Astrocyte (in vitro differentiated cells and primary cell): ENCODE measurements around the gene SLC12A4. TPM values are rescaled to one million over a fixed set of nuclear protein-coding genes. Genes with fewer than 3 reads are reported as not detected.
"Not testable (repeated sequence)": the region's sequence is repeated elsewhere in the genome, so short reads cannot be mapped to it uniquely, and the experiment has no call there.

Experiments
- DNase-seq: peaks from one replicate; pipeline ENCODE4 v3.0.0-alpha.2; 2010; ENCODE audit warnings: low read depth
- FAIRE-seq: peaks from 2 replicates; lab custom pipeline; 2011; peaks lifted over from hg19 to GRCh38; lab: Jason Lieb, UNC
- H2AFZ ChIP-seq: 2 replicates; pipeline ENCODE4 v1.6.0; 2012; ENCODE audit warnings: low read depth, low read length, inconsistent platforms
- H3K27ac ChIP-seq: 2 replicates; pipeline ENCODE4 v1.5.1; 2011; ENCODE audit warnings: low read depth, low read length, inconsistent platforms
- H3K27me3 ChIP-seq: 2 replicates; pipeline ENCODE4 v1.6.0; 2011; ENCODE audit warnings: low read length, inconsistent platforms; ENCODE audit not compliant: insufficient read depth
- H3K36me3 ChIP-seq: 2 replicates; pipeline ENCODE4 v1.5.1; 2011; ENCODE audit warnings: low read length, inconsistent platforms; ENCODE audit not compliant: insufficient read depth
- H3K4me1 ChIP-seq: 2 replicates; pipeline ENCODE4 v1.5.1; 2011; ENCODE audit warnings: low read length, inconsistent platforms; ENCODE audit not compliant: insufficient read depth
- H3K4me2 ChIP-seq: 2 replicates; pipeline ENCODE4 v1.6.0; 2012; ENCODE audit warnings: low read length, inconsistent platforms
- H3K4me3 ChIP-seq: 2 replicates; pipeline ENCODE4 v1.5.1; 2011; ENCODE audit warnings: low read depth, mild to moderate bottlenecking, low read length, inconsistent platforms; ENCODE audit not compliant: insufficient read depth
- H3K79me2 ChIP-seq: 2 replicates; pipeline ENCODE4 v1.6.0; 2012; ENCODE audit warnings: mild to moderate bottlenecking, low read length, inconsistent platforms; ENCODE audit not compliant: insufficient read depth
- H3K9ac ChIP-seq: 2 replicates; pipeline ENCODE4 v1.6.0; 2012; ENCODE audit warnings: mild to moderate bottlenecking, low read length, inconsistent platforms
- H3K9me3 ChIP-seq: 2 replicates; pipeline ENCODE4 v1.5.1; 2012; ENCODE audit warnings: low read depth, mild to moderate bottlenecking, low read length, inconsistent platforms; ENCODE audit not compliant: insufficient read depth
- H4K20me1 ChIP-seq: 2 replicates; pipeline ENCODE4 v1.6.0; 2012; ENCODE audit warnings: low read length, inconsistent platforms; ENCODE audit not compliant: insufficient read depth
- H3K27ac Mint-ChIP-seq: one replicate; pipeline ENCODE4 v1.8.0; 2021; ENCODE audit warnings: mild to moderate bottlenecking, mixed read lengths; ENCODE audit not compliant: unreplicated experiment
- H3K27me3 Mint-ChIP-seq: one replicate; pipeline ENCODE4 v1.8.0; 2021; ENCODE audit warnings: low read depth, mixed read lengths; ENCODE audit not compliant: unreplicated experiment
- H3K36me3 Mint-ChIP-seq: one replicate; pipeline ENCODE4 v1.8.0; 2021; ENCODE audit warnings: low read depth, mixed read lengths; ENCODE audit not compliant: unreplicated experiment
- H3K4me1 Mint-ChIP-seq: one replicate; pipeline ENCODE4 v1.8.0; 2021; ENCODE audit warnings: low read depth, mixed read lengths; ENCODE audit not compliant: unreplicated experiment
- H3K4me3 Mint-ChIP-seq: one replicate; pipeline ENCODE4 v1.8.0; 2021; ENCODE audit warnings: mild to moderate bottlenecking, moderate library complexity, mixed read lengths; ENCODE audit not compliant: unreplicated experiment
- H3K9me3 Mint-ChIP-seq: one replicate; pipeline ENCODE4 v1.8.0; 2021; ENCODE audit warnings: mild to moderate bottlenecking, mixed read lengths; ENCODE audit not compliant: unreplicated experiment
- CTCF ChIP-seq: IDR thresholded peaks from 2 replicates; pipeline ENCODE4 v1.5.1; 2011; ENCODE audit warnings: low read depth, mild to moderate bottlenecking, inconsistent platforms, low read length, moderate library complexity; ENCODE audit not compliant: insufficient read depth
- EZH2 ChIP-seq: IDR thresholded peaks from 2 replicates; pipeline ENCODE4 v1.6.1; 2012; ENCODE audit warnings: mild to moderate bottlenecking, low read length, inconsistent platforms; ENCODE audit not compliant: insufficient read depth
- total RNA-seq: library from RNA; stranded (reverse); gene quantifications from 2 replicates; pipeline ENCODE4 v1.2.1, GENCODE V29; 2021

Gene SLC12A4
- total RNA-seq, 1 donor from 2014 or later: 118 TPM

GRCh38 chr16:67976205-67976604, 7.8 kb upstream of the SLC12A4 start:
- Mint-ChIP-seq H3K4me1 (no peaks in the 10 kb centered on the region), H3K4me3 (no peak overlapping the region), H3K36me3 (no peaks in the 10 kb centered on the region), H3K27me3 (peaks cover 27% of the 10 kb centered on the region), H3K9me3 (no peaks in the 10 kb centered on the region), H3K27ac (no peak overlapping the region)
- Histone ChIP-seq H3K79me2 (no peaks in the 10 kb centered on the region), H3K9ac (no peak overlapping the region), H3K9me3 (no peaks in the 10 kb centered on the region), H3K4me2 (no peak overlapping the region), H3K27ac (no peak overlapping the region), H4K20me1 (no peaks in the 10 kb centered on the region), H3K36me3 (no peaks in the 10 kb centered on the region), H3K4me3 (no peak overlapping the region), H3K27me3 (peaks cover 16% of the 10 kb centered on the region), H2AFZ (no peak overlapping the region), H3K4me1 (no peaks in the 10 kb centered on the region)
- no peak for TF ChIP-seq EZH2
- TF ChIP-seq CTCF: no peak
- FAIRE-seq: no peak
- DNase-seq: no peak

- H3K9ac ChIP-seq: no peak overlapping the region
- no peak overlapping the region for H3K4me2 ChIP-seq
- H3K4me3 Mint-ChIP-seq: no peak overlapping the region
- H4K20me1 ChIP-seq: no peaks in the 10 kb centered on the region
- DNase-seq (no peak), FAIRE-seq (no peak)
- no peaks in the 10 kb centered on the region for H3K79me2 ChIP-seq
- no peak for TF ChIP-seq CTCF
- TF ChIP-seq EZH2: no peak
- H3K27me3 Mint-ChIP-seq: peaks cover 25% of the 10 kb centered on the region
- no peaks in the 10 kb centered on the region for H3K4me1 ChIP-seq
- H2AFZ ChIP-seq: no peak overlapping the region
- H3K27ac Mint-ChIP-seq: no peak overlapping the region
- H3K36me3 Mint-ChIP-seq: no peaks in the 10 kb centered on the region
- H3K4me1 Mint-ChIP-seq: no peaks in the 10 kb centered on the region
- no peaks in the 10 kb centered on the region for H3K9me3 Mint-ChIP-seq
- no peak overlapping the region for H3K27ac ChIP-seq
- no peaks in the 10 kb centered on the region for H3K36me3 ChIP-seq
- no peak overlapping the region for H3K4me3 ChIP-seq
- H3K27me3 ChIP-seq: peaks cover 16% of the 10 kb centered on the region
- no peaks in the 10 kb centered on the region for H3K9me3 ChIP-seq
These were observed 7.1 kb upstream of the SLC12A4 start for GRCh38 chr16:67975321-67976105.

GRCh38 chr16:67972285-67972684, 3.8 kb upstream of the SLC12A4 start:
- not testable (repeated sequence) for H2AFZ ChIP-seq, H4K20me1 ChIP-seq, H3K4me3 Mint-ChIP-seq, H3K27ac Mint-ChIP-seq, H3K27ac ChIP-seq, FAIRE-seq, DNase-seq, H3K36me3 Mint-ChIP-seq, H3K36me3 ChIP-seq, H3K4me1 Mint-ChIP-seq, H3K4me3 ChIP-seq, H3K9me3 ChIP-seq, H3K9me3 Mint-ChIP-seq, H3K9ac ChIP-seq, H3K4me2 ChIP-seq
- Histone ChIP-seq H3K4me1 (peaks cover 11% of the 10 kb centered on the region), H3K27me3 (peaks cover 10% of the 10 kb centered on the region), H3K79me2 (peaks cover 11% of the 10 kb centered on the region)
- H3K27me3 Mint-ChIP-seq: peaks cover 24% of the 10 kb centered on the region
